Measurements from ENCODE around the gene CCDC110.

The CCDC110 gene

DNA sequence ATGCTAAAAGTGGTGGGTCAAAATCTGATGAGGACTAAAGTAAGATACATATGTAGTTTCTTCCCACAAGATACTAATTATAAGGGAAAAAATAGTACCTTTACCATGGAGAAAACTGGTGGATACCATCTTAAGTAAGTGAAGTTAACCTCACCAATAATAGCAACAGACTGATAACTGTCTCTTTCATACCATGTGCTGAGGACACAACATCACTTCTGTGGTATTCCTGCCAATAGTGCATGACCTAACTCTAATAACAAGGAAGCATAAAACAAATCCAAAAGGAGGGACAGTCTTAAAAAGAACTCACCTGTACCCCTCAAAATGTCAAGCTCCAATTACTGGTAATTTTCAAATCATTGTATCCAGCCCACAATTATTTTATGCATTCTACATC lies 54.6 kb downstream of the CCDC110 start:
- ChIA-PET POLR2A (no interaction called here), CTCF (no interaction called here)
- DNase-seq (ENCODE audit: extremely low spot score), result no peak
- TF ChIP-seq NFRKB (IDR thresholded peaks at IDR 0.05), result no peak

DNA sequence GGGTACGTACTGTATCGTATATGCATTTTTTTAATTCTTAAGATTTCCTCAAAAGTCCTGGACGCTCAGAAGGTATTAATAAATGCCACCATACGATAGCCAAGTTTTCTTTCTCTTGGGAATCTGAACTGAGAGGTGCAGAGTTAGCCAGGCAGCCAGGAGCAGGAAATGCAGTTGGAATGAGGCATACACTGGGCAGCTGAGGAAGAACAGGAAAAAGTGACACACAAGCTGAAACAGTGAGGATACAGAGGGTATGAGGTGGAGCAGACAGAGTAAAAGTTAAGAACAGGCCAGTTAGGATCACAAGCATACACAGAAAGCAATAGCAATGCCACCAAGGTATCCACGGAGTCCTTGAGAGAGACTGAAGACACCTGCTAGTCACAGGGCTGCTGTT lies 59.1 kb downstream of the CCDC110 start:
- TF ChIP-seq ZNF384 (IDR thresholded peaks at IDR 0.05) (no peak), ELF4 (IDR thresholded peaks at IDR 0.05) (no peak), SUZ12 (IDR thresholded peaks at IDR 0.05) (no peak), BHLHE40 (IDR thresholded peaks at IDR 0.05; ENCODE audit: borderline replicate concordance) (no peak), FOXK2 (IDR thresholded peaks at IDR 0.05) (no peak)
- ChIA-PET POLR2A (interaction anchor here (1.1 kb wide), 1 partner anchor 15 kb away, joined by 3 read pairs; the partner anchor contains the start of gene ANKRD37), CTCF (no interaction called here)
- no peak for DNase-seq (ENCODE audit: extremely low spot score)

DNA sequence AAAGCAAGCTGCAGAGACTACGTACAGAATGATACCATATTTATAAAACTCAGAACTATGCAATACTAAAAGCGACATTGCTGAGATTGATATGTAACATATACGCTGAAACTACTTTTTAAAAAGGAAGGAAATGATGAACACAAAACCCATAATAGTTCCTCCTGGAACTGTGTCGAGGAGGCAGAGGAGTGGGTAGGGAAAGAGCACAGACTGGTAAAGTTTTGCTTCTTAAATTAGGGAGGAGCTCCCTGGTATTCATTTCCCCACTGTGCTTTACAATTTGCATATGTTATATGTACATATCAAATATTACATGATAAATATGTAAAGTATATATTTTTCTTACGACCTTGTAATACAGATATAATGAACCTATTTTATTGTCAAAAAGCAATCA lies 59.7 kb downstream of the CCDC110 start:
- ChIA-PET POLR2A (interaction anchor here (1.1 kb wide), 1 partner anchor 15 kb away, joined by 3 read pairs; the partner anchor contains the start of gene ANKRD37), CTCF (no interaction called here)
- DNase-seq (ENCODE audit: extremely low spot score), result no peak
- TF ChIP-seq ZNF384 (IDR thresholded peaks at IDR 0.05) (no peak), FOXM1 (IDR thresholded peaks at IDR 0.05; ENCODE audit: borderline replicate concordance) (no peak), FOXA1 (IDR thresholded peaks at IDR 0.05) (no peak), HDGF (IDR thresholded peaks at IDR 0.05; ENCODE audit: borderline replicate concordance) (no peak), SP1 (IDR thresholded peaks at IDR 0.05) (no peak), LEF1 (IDR thresholded peaks at IDR 0.05; ENCODE audit: borderline replicate concordance) (no peak), CTBP1 (IDR thresholded peaks at IDR 0.05; ENCODE audit: borderline replicate concordance) (no peak), BHLHE40 (IDR thresholded peaks at IDR 0.05; ENCODE audit: borderline replicate concordance) (no peak), NFRKB (IDR thresholded peaks at IDR 0.05) (no peak), L3MBTL2 (conservative IDR thresholded peaks at IDR 0.05) (no peak), FOXK2 (IDR thresholded peaks at IDR 0.05) (no peak), ELF4 (IDR thresholded peaks at IDR 0.05) (no peak), SUZ12 (IDR thresholded peaks at IDR 0.05) (no peak), ARNT (IDR thresholded peaks at IDR 0.05) (no peak), TARDBP (IDR thresholded peaks at IDR 0.05) (no peak)
- TF ChIP-seq, protein P1, sequence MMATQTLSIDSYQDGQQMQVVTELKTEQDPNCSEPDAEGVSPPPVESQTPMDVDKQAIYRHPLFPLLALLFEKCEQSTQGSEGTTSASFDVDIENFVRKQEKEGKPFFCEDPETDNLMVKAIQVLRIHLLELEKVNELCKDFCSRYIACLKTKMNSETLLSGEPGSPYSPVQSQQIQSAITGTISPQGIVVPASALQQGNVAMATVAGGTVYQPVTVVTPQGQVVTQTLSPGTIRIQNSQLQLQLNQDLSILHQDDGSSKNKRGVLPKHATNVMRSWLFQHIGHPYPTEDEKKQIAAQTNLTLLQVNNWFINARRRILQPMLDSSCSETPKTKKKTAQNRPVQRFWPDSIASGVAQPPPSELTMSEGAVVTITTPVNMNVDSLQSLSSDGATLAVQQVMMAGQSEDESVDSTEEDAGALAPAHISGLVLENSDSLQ (IDR thresholded peaks at IDR 0.05), result no peak

DNA sequence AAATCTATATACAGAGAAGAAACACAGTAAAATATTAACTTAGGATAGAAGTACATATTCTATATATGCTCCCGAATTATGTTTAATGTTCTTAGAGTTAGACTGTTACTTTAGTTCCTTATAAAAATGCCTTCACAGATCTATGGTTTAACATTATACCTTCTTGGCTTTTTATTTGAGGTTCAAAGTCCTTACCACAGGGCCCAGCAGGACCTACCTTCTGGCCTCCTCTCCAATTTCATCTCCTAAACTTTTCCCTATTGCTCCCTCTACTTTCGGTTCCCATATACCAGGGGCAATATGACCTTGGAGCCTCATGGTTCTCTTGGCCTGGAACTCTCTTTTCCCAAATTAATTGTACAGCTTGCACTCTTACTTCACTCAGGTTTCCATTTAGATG lies 63.1 kb downstream of the CCDC110 start:
- TF ChIP-seq ZNF384 (IDR thresholded peaks at IDR 0.05) (no peak), FOXK2 (IDR thresholded peaks at IDR 0.05) (no peak), FOXM1 (IDR thresholded peaks at IDR 0.05; ENCODE audit: borderline replicate concordance) (no peak), ELF4 (IDR thresholded peaks at IDR 0.05) (no peak), SP1 (IDR thresholded peaks at IDR 0.05) (no peak), TARDBP (IDR thresholded peaks at IDR 0.05) (no peak), SUZ12 (IDR thresholded peaks at IDR 0.05) (no peak), LEF1 (IDR thresholded peaks at IDR 0.05; ENCODE audit: borderline replicate concordance) (no peak), ARNT (IDR thresholded peaks at IDR 0.05) (no peak), HDGF (IDR thresholded peaks at IDR 0.05; ENCODE audit: borderline replicate concordance) (no peak), NFRKB (IDR thresholded peaks at IDR 0.05) (no peak), BHLHE40 (IDR thresholded peaks at IDR 0.05; ENCODE audit: borderline replicate concordance) (no peak), L3MBTL2 (conservative IDR thresholded peaks at IDR 0.05) (no peak), FOXA1 (IDR thresholded peaks at IDR 0.05) (no peak), CTBP1 (IDR thresholded peaks at IDR 0.05; ENCODE audit: borderline replicate concordance) (no peak)
- TF ChIP-seq, protein P1 (IDR thresholded peaks at IDR 0.05), result no peak
- ChIA-PET POLR2A (no interaction called here), CTCF (no interaction called here)
- no peak for DNase-seq (ENCODE audit: extremely low spot score)

DNA sequence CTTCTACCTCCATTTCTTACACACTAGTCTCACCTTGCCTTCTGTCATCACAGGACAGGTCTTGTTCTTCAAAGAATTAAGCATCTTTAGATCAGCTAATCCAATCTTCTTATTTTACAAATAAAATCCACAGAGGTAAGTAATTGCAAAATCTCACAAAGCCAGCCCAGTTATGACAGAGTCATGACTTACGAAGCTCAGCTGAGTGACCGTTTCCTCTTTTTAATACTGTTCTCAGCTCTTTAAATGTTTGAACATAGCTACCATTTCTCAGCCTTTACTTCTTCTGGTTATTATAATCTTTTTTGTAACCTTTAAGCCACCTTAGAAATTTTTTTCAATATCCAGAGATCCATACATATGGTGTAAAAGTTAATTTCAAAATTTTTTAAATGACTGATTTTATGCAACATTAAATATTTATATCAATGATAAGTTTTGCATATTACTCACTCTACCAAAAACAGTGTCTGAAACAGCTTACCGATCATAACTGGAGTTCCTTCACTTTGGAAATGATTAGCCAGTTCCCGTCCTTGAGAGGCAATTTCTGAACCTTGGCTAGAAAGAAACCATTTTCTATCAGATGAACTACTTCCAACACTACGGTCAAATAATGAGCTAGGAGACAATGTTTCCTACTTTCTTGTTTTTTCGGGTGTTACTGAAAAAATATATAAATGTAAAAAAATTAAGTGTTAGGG lies 66.1 kb downstream of the CCDC110 start:
- ChIA-PET POLR2A (interaction anchor here (1.2 to 2.6 kb wide), 2 partner anchors 9 to 20 kb away, joined by 4 to 17 read pairs; partner anchors contain the start of genes ANKRD37, LRP2BP and UFSP2), CTCF (no interaction called here)
- DNase-seq (ENCODE audit: extremely low spot score), result no peak
- TF ChIP-seq BHLHE40 (IDR thresholded peaks at IDR 0.05; ENCODE audit: borderline replicate concordance) (no peak), NFRKB (IDR thresholded peaks at IDR 0.05) (no peak), CTBP1 (IDR thresholded peaks at IDR 0.05; ENCODE audit: borderline replicate concordance) (no peak), ELF4 (IDR thresholded peaks at IDR 0.05) (no peak), FOXK2 (IDR thresholded peaks at IDR 0.05) (no peak), ZNF384 (IDR thresholded peaks at IDR 0.05) (no peak), SUZ12 (IDR thresholded peaks at IDR 0.05) (no peak), FOXA1 (IDR thresholded peaks at IDR 0.05) (no peak), SP1 (IDR thresholded peaks at IDR 0.05) (no peak), L3MBTL2 (conservative IDR thresholded peaks at IDR 0.05) (no peak)

DNA sequence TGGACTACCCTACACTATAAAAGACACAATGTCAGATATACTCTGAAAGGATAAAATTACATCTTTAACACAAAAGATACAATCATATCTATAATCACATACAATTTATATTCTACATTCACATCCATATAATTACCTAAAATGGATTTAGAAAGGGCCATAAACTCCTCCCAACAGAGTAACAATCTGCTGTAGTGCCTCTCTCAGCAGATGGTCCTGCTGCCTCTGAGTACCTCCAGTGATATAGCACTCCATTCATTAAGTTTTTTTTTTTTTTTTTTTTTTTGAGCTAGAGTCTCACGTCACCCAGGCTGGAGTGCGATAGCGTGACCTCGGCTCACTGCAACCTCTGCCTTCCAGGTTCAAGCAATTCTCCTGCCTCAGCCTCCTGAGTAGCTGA lies 67.5 kb downstream of the CCDC110 start:
- POLR2A ChIA-PET, result interaction anchor here (2.6 kb wide), 1 partner anchor 8 kb away, joined by 17 read pairs; the partner anchor contains the start of genes ANKRD37 and LRP2BP
- TF ChIP-seq SUZ12 (IDR thresholded peaks at IDR 0.05) (no peak), ELF4 (IDR thresholded peaks at IDR 0.05) (no peak), CTBP1 (IDR thresholded peaks at IDR 0.05; ENCODE audit: borderline replicate concordance) (no peak)
- CTCF ChIA-PET, result no interaction called here
- no peak for DNase-seq (ENCODE audit: extremely low spot score)

DNA sequence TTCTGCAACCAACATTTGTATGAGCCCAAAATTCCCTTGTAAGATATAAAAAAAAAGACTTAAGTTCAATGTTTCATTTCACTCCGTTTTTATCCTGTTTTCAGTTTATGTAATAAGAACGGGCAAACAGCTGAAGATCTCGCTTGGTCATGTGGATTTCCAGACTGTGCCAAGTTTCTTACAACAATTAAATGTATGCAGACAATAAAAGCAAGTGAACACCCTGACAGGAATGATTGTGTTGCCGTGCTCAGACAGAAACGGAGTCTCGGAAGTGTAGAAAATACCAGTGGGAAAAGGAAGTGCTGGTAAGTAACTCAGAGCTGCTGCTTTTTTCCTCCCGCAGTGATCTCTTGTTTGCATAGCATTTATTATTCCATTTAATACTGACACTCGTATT lies 72.1 kb downstream of the CCDC110 start:
- ChIA-PET POLR2A (no interaction called here), CTCF (no interaction called here)
- TF ChIP-seq HDGF (IDR thresholded peaks at IDR 0.05; ENCODE audit: borderline replicate concordance) (no peak), FOXA1 (IDR thresholded peaks at IDR 0.05) (no peak), SP1 (IDR thresholded peaks at IDR 0.05) (no peak), FOXK2 (IDR thresholded peaks at IDR 0.05) (no peak), NFRKB (IDR thresholded peaks at IDR 0.05) (no peak), ELF4 (IDR thresholded peaks at IDR 0.05) (no peak), SUZ12 (IDR thresholded peaks at IDR 0.05) (no peak), TARDBP (IDR thresholded peaks at IDR 0.05) (no peak), ZNF384 (IDR thresholded peaks at IDR 0.05) (no peak), L3MBTL2 (conservative IDR thresholded peaks at IDR 0.05) (no peak), ARNT (IDR thresholded peaks at IDR 0.05) (no peak), CTBP1 (IDR thresholded peaks at IDR 0.05; ENCODE audit: borderline replicate concordance) (no peak), BHLHE40 (IDR thresholded peaks at IDR 0.05; ENCODE audit: borderline replicate concordance) (no peak), LEF1 (IDR thresholded peaks at IDR 0.05; ENCODE audit: borderline replicate concordance) (no peak), FOXM1 (IDR thresholded peaks at IDR 0.05; ENCODE audit: borderline replicate concordance) (no peak)
- TF ChIP-seq, protein P1 (IDR thresholded peaks at IDR 0.05), result no peak
- DNase-seq (ENCODE audit: extremely low spot score), result no peak
